Liver (tissue), 3 donors: ENCODE measurements around the gene HOXC10.

Source experiments
- ATF3 ChIP-seq: IDR thresholded peaks from 2 replicates; pipeline ENCODE4 v1.6.1; 2016; ENCODE audit warnings: antibody characterized with exemption
- EGR1 ChIP-seq, 2 donors: IDR thresholded peaks; 2 replicates each; pipeline ENCODE4 v1.6.1; 2016 to 2018; ENCODE audit warnings: antibody characterized with exemption in 2 of 2, low read depth in 2 of 2
- GABPA ChIP-seq, 2 donors: IDR thresholded peaks in 1 of 2; conservative IDR thresholded peaks in 1 of 2; 2 replicates each; pipeline ENCODE4 v1.6.1; 2016; ENCODE audit warnings: antibody characterized with exemption in 2 of 2, mild to moderate bottlenecking in 1 of 2, moderate library complexity in 1 of 2
- HNF4A ChIP-seq, 2 donors: conservative IDR thresholded peaks; 2 replicates each; pipeline ENCODE4 v1.6.1; 2016; ENCODE audit warnings: antibody characterized with exemption in 2 of 2, mild to moderate bottlenecking in 2 of 2
- JUND ChIP-seq, 2 donors: IDR thresholded peaks; 2 replicates each; pipeline ENCODE4 v1.6.1; 2016; ENCODE audit warnings: antibody characterized with exemption in 2 of 2
- MAX ChIP-seq: IDR thresholded peaks from 2 replicates; pipeline ENCODE4 v1.6.1; 2016; ENCODE audit warnings: antibody characterized with exemption
- RAD21 ChIP-seq, 2 donors: IDR thresholded peaks; 2 replicates each; pipeline ENCODE4 v1.6.1; 2016; ENCODE audit warnings: antibody characterized with exemption in 2 of 2, mild to moderate bottlenecking in 2 of 2
- REST ChIP-seq: IDR thresholded peaks from 2 replicates; pipeline ENCODE4 v1.6.1; 2016; ENCODE audit warnings: antibody characterized with exemption, mild to moderate bottlenecking
- TAF1 ChIP-seq: conservative IDR thresholded peaks from 2 replicates; pipeline ENCODE4 v1.6.1; 2016; ENCODE audit warnings: antibody characterized with exemption, mild to moderate bottlenecking
- YY1 ChIP-seq: IDR thresholded peaks from 2 replicates; pipeline ENCODE4 v1.6.1; 2016; ENCODE audit warnings: antibody characterized with exemption, mild to moderate bottlenecking
- TF ChIP-seq, protein P1 (sequence below): fragments of 150-350 bp; IDR thresholded peaks from 2 replicates; pipeline ENCODE4 v1.5.1; 2017; ENCODE audit warnings: improper control_type of control experiment, low read depth, low read length; ENCODE audit not compliant: missing input control
- TF ChIP-seq, protein P2 (sequence below): IDR thresholded peaks from 2 replicates; pipeline ENCODE4 v1.6.1; 2016; ENCODE audit warnings: antibody characterized with exemption
- donor health status: healthy.
- donor health status: healthy.

DNA sequence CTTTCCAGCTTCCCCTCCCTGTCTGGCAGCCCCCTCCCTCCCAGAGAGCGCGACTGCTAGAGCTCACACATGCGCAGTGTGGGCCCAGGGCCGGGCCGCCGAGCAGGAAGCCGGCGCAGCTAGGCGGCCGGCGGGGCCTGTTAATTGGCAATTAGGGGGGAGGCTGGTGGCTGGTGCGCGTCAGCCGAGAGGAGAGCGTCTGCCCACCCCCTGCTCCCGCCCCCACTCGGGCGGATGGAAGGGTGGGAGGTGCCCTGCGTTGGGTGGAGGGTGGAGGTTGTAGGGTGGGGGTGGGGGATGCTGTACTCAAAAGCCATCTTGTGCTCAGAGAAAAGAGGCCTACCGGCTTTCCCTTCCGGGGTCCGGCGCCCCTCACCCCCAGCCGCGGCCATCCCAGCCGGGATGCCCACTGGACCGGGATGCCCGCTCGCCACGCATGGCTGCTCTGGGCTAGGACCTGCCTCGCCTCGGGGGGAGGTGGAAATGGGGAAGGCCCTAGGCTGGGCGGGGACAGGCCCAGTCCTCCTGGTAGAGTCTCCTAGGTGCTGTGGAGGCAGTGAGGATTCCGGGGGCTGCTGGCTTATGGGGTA, 33.0 kb downstream of the HOXC10 start:
- TF ChIP-seq GABPA (IDR thresholded peaks at IDR 0.05 in 1 of 2, conservative IDR thresholded peaks at IDR 0.05 in 1 of 2) (no peak), YY1 (no peak), JUND (IDR thresholded peaks at IDR 0.05) (no peak), RAD21 (IDR thresholded peaks at IDR 0.05) (no peak), REST (no peak), EGR1 (IDR thresholded peaks at IDR 0.05; ENCODE audit: low read depth in 2 of 2) (no peak), MAX (no peak), HNF4A (conservative IDR thresholded peaks at IDR 0.05) (no peak), ATF3 (no peak), TAF1 (no peak)
- TF ChIP-seq, protein P1, sequence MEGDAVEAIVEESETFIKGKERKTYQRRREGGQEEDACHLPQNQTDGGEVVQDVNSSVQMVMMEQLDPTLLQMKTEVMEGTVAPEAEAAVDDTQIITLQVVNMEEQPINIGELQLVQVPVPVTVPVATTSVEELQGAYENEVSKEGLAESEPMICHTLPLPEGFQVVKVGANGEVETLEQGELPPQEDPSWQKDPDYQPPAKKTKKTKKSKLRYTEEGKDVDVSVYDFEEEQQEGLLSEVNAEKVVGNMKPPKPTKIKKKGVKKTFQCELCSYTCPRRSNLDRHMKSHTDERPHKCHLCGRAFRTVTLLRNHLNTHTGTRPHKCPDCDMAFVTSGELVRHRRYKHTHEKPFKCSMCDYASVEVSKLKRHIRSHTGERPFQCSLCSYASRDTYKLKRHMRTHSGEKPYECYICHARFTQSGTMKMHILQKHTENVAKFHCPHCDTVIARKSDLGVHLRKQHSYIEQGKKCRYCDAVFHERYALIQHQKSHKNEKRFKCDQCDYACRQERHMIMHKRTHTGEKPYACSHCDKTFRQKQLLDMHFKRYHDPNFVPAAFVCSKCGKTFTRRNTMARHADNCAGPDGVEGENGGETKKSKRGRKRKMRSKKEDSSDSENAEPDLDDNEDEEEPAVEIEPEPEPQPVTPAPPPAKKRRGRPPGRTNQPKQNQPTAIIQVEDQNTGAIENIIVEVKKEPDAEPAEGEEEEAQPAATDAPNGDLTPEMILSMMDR: no peak
- TF ChIP-seq, protein P2, sequence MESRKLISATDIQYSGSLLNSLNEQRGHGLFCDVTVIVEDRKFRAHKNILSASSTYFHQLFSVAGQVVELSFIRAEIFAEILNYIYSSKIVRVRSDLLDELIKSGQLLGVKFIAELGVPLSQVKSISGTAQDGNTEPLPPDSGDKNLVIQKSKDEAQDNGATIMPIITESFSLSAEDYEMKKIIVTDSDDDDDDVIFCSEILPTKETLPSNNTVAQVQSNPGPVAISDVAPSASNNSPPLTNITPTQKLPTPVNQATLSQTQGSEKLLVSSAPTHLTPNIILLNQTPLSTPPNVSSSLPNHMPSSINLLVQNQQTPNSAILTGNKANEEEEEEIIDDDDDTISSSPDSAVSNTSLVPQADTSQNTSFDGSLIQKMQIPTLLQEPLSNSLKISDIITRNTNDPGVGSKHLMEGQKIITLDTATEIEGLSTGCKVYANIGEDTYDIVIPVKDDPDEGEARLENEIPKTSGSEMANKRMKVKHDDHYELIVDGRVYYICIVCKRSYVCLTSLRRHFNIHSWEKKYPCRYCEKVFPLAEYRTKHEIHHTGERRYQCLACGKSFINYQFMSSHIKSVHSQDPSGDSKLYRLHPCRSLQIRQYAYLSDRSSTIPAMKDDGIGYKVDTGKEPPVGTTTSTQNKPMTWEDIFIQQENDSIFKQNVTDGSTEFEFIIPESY: no peak
